Gastrocnemius medialis (tissue), 4 donors: Measurements from ENCODE around the gene PLCB1.

Experiments used
- POLR2A ChIP-seq, 2 donors: fragments of 450-650 bp; IDR thresholded peaks; one replicate each; pipeline ENCODE4 v1.6.1; 2017; ENCODE audit warnings: antibody characterized with exemption in 2 of 2, mild to moderate bottlenecking in 2 of 2, moderate library complexity in 2 of 2
- TF ChIP-seq, protein P1 (sequence below), 5 experiments: fragments of 450-650 bp in 3 of 5; fragments of 200-600 bp in 2 of 5; sonication (generic) in 2 of 5; IDR thresholded peaks in 4 of 5; conservative IDR thresholded peaks in 1 of 5; 1 replicate in 4 of 5; 2 replicates in 1 of 5; pipeline ENCODE4 v1.5.1; 2016 to 2019; ENCODE audit warnings: antibody characterized with exemption in 5 of 5, mild to moderate bottlenecking in 3 of 5, moderate library complexity in 3 of 5

DNA sequence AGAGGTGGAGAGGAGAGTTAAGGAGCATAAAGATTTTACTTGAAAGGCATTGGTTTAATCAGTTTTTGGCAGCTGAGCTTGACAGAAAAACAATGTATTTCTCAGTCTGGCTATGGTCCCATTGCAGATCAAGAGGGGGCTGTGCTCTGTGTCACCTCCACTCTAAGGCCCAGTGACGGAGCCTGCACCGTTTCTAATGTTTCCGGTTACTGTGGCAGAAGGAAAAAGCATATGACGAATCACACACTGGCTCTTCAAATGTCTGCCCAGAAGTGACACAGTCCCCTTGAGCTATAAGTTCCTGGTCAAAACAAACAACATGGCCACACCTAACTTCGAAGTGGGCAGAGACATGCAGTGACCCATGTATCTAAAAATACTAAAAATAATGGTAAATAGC, 372.0 kb downstream of the PLCB1 start:
- TF ChIP-seq, protein P1, sequence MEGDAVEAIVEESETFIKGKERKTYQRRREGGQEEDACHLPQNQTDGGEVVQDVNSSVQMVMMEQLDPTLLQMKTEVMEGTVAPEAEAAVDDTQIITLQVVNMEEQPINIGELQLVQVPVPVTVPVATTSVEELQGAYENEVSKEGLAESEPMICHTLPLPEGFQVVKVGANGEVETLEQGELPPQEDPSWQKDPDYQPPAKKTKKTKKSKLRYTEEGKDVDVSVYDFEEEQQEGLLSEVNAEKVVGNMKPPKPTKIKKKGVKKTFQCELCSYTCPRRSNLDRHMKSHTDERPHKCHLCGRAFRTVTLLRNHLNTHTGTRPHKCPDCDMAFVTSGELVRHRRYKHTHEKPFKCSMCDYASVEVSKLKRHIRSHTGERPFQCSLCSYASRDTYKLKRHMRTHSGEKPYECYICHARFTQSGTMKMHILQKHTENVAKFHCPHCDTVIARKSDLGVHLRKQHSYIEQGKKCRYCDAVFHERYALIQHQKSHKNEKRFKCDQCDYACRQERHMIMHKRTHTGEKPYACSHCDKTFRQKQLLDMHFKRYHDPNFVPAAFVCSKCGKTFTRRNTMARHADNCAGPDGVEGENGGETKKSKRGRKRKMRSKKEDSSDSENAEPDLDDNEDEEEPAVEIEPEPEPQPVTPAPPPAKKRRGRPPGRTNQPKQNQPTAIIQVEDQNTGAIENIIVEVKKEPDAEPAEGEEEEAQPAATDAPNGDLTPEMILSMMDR (IDR thresholded peaks at IDR 0.05 in 4 of 5, conservative IDR thresholded peaks at IDR 0.05 in 1 of 5) = no peak
- no peak for TF ChIP-seq POLR2A (IDR thresholded peaks at IDR 0.05)
